WI38 (cell line): Measurements from ENCODE around the gene HGS.

Experiments
- H3K4me3 ChIP-seq: 2 replicates; pipeline ENCODE4 v1.5.1; 2011; ENCODE audit warnings: low read depth, mild to moderate bottlenecking, control low read depth, low read length
- TF ChIP-seq, protein P1 (sequence below): IDR thresholded peaks from 2 replicates; pipeline ENCODE4 v1.5.1; 2012; ENCODE audit warnings: low read depth, mild to moderate bottlenecking, control low read depth, low read length

The HGS gene

DNA sequence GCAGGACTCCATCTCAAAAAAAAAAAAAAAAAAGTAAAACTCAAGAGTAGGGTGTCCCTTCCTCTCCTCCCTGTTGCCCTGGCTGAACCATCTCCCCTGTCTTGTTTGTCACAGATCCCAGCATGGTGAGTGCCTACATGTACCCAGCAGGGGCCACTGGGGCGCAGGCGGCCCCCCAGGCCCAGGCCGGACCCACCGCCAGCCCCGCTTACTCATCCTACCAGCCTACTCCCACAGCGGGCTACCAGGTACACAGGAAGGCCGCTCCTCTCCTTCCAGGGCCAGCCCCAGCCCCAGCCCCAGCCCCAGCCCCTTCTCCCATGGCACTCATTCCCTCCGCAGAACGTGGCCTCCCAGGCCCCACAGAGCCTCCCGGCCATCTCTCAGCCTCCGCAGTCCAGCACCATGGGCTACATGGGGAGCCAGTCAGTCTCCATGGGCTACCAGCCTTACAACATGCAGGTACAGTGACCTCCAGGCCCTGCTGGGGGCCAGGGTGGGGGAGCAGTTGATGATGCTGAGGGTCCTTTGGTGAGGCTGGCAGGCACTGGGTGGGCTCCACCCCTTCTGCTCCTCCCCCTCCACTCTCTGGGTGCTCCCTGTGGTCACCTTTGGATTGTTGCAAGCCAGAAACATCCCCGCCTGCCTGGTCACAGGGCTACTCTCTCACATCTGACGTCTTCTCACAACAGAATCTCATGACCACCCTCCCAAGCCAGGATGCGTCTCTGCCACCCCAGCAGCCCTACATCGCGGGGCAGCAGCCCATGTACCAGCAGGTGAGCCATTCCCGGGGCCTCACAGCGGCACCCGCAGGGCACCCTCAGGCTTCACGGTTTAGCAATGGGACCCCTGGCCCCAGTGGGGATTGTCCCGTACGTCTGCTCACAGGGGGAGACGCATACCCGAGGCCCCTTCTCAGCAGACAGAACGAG is 16.8 kb downstream of the HGS start:
- TF ChIP-seq, protein P1, sequence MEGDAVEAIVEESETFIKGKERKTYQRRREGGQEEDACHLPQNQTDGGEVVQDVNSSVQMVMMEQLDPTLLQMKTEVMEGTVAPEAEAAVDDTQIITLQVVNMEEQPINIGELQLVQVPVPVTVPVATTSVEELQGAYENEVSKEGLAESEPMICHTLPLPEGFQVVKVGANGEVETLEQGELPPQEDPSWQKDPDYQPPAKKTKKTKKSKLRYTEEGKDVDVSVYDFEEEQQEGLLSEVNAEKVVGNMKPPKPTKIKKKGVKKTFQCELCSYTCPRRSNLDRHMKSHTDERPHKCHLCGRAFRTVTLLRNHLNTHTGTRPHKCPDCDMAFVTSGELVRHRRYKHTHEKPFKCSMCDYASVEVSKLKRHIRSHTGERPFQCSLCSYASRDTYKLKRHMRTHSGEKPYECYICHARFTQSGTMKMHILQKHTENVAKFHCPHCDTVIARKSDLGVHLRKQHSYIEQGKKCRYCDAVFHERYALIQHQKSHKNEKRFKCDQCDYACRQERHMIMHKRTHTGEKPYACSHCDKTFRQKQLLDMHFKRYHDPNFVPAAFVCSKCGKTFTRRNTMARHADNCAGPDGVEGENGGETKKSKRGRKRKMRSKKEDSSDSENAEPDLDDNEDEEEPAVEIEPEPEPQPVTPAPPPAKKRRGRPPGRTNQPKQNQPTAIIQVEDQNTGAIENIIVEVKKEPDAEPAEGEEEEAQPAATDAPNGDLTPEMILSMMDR = no peak
- no peak overlapping the region for H3K4me3 ChIP-seq

DNA sequence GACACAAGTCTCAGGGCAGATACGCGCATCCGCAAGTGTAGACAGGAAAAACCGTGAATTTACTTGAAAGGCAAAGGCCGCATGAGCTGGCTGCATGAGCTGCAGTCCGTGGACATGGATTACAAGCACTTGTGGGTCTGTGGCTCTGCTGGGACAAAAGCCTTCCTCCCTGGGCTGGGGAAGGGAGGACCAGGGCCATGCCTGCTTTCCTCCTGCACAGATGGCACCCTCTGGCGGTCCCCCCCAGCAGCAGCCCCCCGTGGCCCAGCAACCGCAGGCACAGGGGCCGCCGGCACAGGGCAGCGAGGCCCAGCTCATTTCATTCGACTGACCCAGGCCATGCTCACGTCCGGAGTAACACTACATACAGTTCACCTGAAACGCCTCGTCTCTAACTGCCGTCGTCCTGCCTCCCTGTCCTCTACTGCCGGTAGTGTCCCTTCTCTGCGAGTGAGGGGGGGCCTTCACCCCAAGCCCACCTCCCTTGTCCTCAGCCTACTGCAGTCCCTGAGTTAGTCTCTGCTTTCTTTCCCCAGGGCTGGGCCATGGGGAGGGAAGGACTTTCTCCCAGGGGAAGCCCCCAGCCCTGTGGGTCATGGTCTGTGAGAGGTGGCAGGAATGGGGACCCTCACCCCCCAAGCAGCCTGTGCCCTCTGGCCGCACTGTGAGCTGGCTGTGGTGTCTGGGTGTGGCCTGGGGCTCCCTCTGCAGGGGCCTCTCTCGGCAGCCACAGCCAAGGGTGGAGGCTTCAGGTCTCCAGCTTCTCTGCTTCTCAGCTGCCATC is 17.7 kb downstream of the HGS start:
- H3K4me3 ChIP-seq = peak overlapping the region; percentile 93
- TF ChIP-seq, protein P1 = no peak

DNA sequence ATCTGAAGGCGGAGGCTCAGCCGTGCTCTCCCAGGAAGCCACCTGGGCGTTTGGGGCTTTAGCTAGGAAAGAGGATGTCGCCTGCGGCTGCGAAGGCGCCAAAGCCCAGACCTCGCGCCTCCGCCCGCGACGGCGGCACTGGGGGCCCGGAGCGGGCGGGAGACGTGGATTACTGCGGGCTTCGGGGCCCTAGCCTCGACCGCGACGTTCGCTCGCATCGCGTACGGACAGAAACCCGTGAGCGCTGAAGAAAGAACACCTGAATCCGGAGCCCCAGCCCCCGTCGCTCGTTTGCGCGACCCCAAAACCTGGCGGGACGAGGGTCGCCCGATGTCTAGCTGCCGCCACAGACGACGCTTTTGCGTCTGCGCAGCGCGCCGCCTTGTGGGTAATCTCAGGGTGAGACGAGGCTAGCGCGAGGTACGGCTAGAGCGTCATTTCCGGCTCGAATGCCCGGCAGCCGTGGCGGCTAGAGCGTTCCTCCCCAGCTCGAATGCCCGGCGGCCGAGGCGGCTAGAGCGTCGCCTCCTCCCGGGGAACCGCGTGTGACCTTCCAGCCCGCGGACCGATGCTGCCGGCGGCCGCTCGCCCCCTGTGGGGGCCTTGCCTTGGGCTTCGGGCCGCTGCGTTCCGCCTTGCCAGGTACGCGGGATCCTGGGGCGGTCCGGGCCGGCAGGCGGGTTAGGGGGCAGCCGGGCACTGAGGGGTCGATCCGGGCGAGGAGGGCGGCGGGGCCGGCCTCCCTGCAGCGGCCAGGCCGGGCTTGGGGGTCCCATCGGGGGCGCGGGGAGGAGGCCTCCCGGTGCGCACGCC is 19.3 kb downstream of the HGS start, which contains the start of gene MRPL12:
Gene MRPL12 (plus strand): TSS at position 434 of the 813 bp plus-strand sequence. CDS start 135 bp downstream, at position 569.
- TF ChIP-seq, protein P1 = no peak
- peak within 1 kb of the TSS; percentile 93 for H3K4me3 ChIP-seq

DNA sequence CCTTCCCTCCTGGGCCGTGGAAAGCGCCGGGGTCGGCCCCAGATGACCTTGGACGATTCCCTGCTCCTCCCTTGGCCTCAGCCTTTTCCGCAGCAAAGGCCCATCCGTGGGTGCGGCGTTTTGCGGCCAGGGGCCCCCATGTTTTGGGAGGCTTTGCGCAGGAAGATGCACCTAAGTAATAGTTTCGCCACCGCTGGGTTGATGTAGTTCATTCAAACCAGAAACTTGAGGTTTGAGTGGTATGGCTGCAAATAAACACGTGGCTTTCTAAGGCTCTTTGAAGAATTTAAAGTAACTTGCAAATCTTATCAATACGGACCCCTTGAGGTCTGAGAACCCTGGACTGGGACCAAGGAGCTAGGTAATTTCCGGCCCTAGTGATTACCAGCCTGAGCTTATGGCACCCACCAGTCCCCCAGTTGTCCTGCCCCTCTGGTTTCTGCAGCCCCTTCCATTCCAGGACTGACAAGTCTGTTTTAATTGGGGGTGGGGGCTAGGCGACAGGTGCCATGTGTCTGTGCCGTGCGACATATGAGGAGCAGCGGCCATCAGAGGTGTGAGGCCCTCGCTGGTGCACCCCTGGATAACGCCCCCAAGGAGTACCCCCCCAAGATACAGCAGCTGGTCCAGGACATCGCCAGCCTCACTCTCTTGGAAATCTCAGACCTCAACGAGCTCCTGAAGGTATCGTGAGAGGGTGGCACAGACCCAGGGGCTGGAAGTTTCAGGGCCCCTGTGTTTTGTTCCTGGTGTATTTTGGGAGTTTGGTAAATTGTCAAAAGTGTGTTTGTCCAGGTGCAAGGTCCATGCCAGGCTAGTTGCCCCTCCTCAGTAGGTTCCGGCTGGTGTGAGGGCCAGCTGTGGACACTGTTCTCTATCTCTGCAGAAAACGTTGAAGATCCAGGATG is 20.2 kb downstream of the HGS start:
- H3K4me3 ChIP-seq = peak overlapping the region; percentile 93
- TF ChIP-seq, protein P1 = no peak

DNA sequence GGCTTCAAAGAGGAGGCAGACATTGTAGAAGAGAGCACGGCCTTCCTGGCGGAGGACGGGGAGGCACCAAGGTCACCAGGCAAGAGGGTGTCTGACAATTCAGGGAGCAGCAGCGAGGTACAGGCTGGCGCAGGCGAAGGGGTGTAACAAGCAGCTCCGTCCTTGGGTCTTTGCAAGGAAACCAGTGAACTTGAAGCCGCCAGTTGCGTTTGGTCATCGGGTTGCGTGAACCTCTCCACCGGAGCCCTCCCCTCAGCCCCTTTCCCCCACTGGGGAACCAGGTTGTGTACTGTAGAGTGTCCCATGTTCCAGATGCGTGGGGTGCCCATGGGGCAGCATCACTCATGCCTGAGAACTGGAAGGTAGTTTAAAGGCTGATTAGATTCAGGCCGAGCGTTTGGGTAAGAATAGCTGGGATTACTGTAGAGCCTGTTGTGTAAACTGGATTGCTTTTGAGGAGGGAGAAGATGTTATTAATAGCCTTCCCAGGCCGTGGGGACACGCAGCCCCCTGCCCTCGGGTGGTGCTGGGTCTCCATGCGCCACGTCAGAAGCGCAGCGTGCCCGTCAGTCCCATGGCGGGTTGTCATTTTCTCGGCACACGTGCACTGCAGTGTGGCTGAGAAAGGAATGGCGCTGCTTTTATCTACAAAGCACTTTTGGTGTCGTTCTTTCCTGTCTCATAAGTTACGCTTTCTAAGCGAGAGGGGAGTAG is 21.9 kb downstream of the HGS start:
- no peak overlapping the region for H3K4me3 ChIP-seq

More for the DNA sequence above, 21.9 kb downstream of the HGS start:
- TF ChIP-seq, protein P1 = no peak
